HepG2 (cell line): ENCODE data around the gene ICAM3. TPM values are rescaled to one million over a fixed set of nuclear protein-coding genes. Genes with fewer than 3 reads are reported as not detected.

Source experiments
- AKAP8 ChIP-seq: sonication (generic); formaldehyde crosslinking; IDR thresholded peaks from 2 replicates; pipeline ENCODE4 v1.5.1; 2020; ENCODE audit warnings: mild to moderate bottlenecking, missing genetic modification reagents
- GZF1 ChIP-seq: sonication (generic); formaldehyde crosslinking; IDR thresholded peaks from 2 replicates; pipeline ENCODE4 v1.5.1; 2020; ENCODE audit warnings: mild to moderate bottlenecking, missing genetic modification reagents
- HOMEZ ChIP-seq: IDR thresholded peaks from 2 replicates; pipeline ENCODE4 v1.6.1; 2016; ENCODE audit warnings: low read depth
- IRF2 ChIP-seq: IDR thresholded peaks from 2 replicates; pipeline ENCODE4 v1.6.1; 2018; ENCODE audit warnings: missing genetic modification reagents, missing compliant biosample characterization
- PCBP2 ChIP-seq: fragments of 200-400 bp; formaldehyde crosslinking; optimal IDR thresholded peaks from 2 replicates; pipeline ENCODE3; 2018; ENCODE audit warnings: low read length, low read depth; ENCODE audit not compliant: poor library complexity, severe bottlenecking
- POLR2AphosphoS5 ChIP-seq: IDR thresholded peaks from 2 replicates; pipeline ENCODE4 v1.6.1; 2012; ENCODE audit warnings: low read depth, low read length
- SMAD9 ChIP-seq: sonication (generic); formaldehyde crosslinking; IDR thresholded peaks from 2 replicates; pipeline ENCODE4 v1.5.1; 2020; ENCODE audit warnings: mild to moderate bottlenecking, missing genetic modification reagents
- SP5 ChIP-seq: IDR thresholded peaks from 2 replicates; pipeline ENCODE4 v1.6.1; 2016; ENCODE audit warnings: low read depth, borderline replicate concordance
- TOPORS ChIP-seq: sonication (generic); formaldehyde crosslinking; IDR thresholded peaks from 2 replicates; pipeline ENCODE4 v1.8.0; 2023; ENCODE audit warnings: mild to moderate bottlenecking, missing genetic modification reagents
- ZBED4 ChIP-seq: sonication (generic); formaldehyde crosslinking; IDR thresholded peaks from 2 replicates; pipeline ENCODE4 v1.4.0; 2020; ENCODE audit warnings: missing genetic modification reagents, borderline replicate concordance
- ZNF30 ChIP-seq: sonication (generic); formaldehyde crosslinking; IDR thresholded peaks from 2 replicates; pipeline ENCODE4 v1.5.0; 2020; ENCODE audit warnings: mild to moderate bottlenecking, missing genetic modification reagents
- ZNF430 ChIP-seq: sonication (generic); formaldehyde crosslinking; IDR thresholded peaks from 2 replicates; pipeline ENCODE4 v1.9.0; 2021; ENCODE audit warnings: mild to moderate bottlenecking, missing genetic modification reagents
- ZNF574 ChIP-seq: sonication (generic); formaldehyde crosslinking; IDR thresholded peaks from 2 replicates; pipeline ENCODE4 v1.4.0; 2020; ENCODE audit warnings: missing genetic modification reagents
- ZNF709 ChIP-seq: sonication (generic); formaldehyde crosslinking; IDR thresholded peaks from 2 replicates; pipeline ENCODE4 v1.5.0; 2020; ENCODE audit warnings: mild to moderate bottlenecking, missing genetic modification reagents
- polyA plus RNA-seq, 8 experiments: library from polyadenylated mRNA; depleted of rRNA in 3 of 8; stranded (reverse) in 7 of 8; unstranded in 1 of 8; fragments of >200 nt; fragmentation: Illumina TruSeq in 4 of 8; extraction: Trizol in 4 of 8; gene quantifications; 2 replicates each; pipeline versions ENCODE4 v1.2.1 to v1.2.3, GENCODE V29; 2011 to 2016; ENCODE audit warnings: low read depth in 4 of 8, missing spikeins in 1 of 8, mixed read lengths in 1 of 8; ENCODE audit not compliant: insufficient read depth in 1 of 8
- total RNA-seq, 5 experiments: library from RNA; depleted of rRNA; stranded (reverse); fragments of >200 nt; fragmentation: Illumina TruSeq; extraction: Trizol; gene quantifications; 2 replicates each; pipeline ENCODE4 v1.2.3, GENCODE V29; 2016; ENCODE audit warnings: low read depth in 1 of 5
- TF ChIP-seq, protein P1 (sequence below): sonication (generic); formaldehyde crosslinking; IDR thresholded peaks from 2 replicates; pipeline ENCODE4 v1.5.0; 2020; ENCODE audit warnings: mild to moderate bottlenecking, missing genetic modification reagents
- TF ChIP-seq, protein P2 (sequence below): IDR thresholded peaks from 2 replicates; pipeline ENCODE4 v1.6.1; 2016; ENCODE audit warnings: missing compliant biosample characterization, missing genetic modification reagents, borderline replicate concordance
- TF ChIP-seq, protein P3 (sequence below): sonication (generic); formaldehyde crosslinking; IDR thresholded peaks from 2 replicates; pipeline ENCODE4 v1.5.0; 2020; ENCODE audit warnings: missing genetic modification reagents

The ICAM3 gene
- total and polyA plus RNA-seq, 2 of the 13 experiments (the other 11 are each of a cell fraction or from before 2014, with no cell fraction given), result 14.1 to 21.0 TPM

DNA sequence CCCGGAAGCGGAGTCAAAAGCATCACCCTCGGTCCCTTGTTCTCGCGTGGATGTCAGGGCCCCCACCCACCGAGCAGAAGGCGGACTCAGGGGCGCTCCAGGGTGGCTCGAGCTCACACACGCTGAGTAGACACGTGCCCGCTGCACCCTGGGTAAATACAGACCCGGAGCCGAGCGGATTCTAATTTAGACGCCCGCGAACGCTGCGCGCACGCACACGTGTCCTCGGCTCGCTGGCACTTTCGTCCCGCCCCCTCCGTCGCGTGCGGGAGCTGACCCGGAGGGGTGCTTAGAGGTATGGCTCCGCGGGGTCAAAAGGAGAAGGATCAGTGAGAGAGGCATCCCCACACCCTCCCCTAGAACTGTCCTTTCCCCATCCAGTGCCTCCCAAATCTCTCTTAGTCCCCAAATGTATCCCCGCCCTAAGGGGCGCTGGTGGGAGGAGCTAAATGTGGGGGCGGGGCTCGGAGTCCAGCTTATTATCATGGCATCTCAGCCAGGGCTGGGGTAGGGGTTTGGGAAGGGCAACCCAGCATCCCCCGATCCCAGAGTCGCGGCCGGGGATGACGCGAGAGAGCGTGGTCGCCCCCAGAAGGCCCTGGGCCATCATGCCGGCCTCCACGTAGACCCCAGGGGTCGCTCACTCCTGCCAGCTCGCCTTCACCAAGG lies 50.1 kb downstream of the ICAM3 start (continued):
- no peak for TF ChIP-seq IRF2 (CRISPR knock-in tag)
- TF ChIP-seq ZNF574 (CRISPR knock-in tag), result peak; percentile 37; the same call in 1 of the 2 replicates
- TF ChIP-seq, protein P1, sequence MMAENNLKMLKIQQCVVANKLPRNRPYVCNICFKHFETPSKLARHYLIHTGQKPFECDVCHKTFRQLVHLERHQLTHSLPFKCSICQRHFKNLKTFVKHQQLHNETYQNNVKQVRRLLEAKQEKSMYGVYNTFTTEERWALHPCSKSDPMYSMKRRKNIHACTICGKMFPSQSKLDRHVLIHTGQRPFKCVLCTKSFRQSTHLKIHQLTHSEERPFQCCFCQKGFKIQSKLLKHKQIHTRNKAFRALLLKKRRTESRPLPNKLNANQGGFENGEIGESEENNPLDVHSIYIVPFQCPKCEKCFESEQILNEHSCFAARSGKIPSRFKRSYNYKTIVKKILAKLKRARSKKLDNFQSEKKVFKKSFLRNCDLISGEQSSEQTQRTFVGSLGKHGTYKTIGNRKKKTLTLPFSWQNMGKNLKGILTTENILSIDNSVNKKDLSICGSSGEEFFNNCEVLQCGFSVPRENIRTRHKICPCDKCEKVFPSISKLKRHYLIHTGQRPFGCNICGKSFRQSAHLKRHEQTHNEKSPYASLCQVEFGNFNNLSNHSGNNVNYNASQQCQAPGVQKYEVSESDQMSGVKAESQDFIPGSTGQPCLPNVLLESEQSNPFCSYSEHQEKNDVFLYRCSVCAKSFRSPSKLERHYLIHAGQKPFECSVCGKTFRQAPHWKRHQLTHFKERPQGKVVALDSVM (CRISPR knock-in tag), result no peak
- no peak for TF ChIP-seq GZF1
- no peak for TF ChIP-seq HOMEZ (CRISPR knock-in tag)
- no peak for TF ChIP-seq SMAD9 (CRISPR knock-in tag)
- TF ChIP-seq TOPORS (CRISPR knock-in tag), result peak; percentile 28; the same call in 1 of the 2 replicates
- no peak for TF ChIP-seq ZNF430 (CRISPR knock-in tag)
- peak; percentile 47; the same call in 1 of the 2 replicates for TF ChIP-seq SP5
- no peak for TF ChIP-seq ZNF30
- TF ChIP-seq, protein P2, sequence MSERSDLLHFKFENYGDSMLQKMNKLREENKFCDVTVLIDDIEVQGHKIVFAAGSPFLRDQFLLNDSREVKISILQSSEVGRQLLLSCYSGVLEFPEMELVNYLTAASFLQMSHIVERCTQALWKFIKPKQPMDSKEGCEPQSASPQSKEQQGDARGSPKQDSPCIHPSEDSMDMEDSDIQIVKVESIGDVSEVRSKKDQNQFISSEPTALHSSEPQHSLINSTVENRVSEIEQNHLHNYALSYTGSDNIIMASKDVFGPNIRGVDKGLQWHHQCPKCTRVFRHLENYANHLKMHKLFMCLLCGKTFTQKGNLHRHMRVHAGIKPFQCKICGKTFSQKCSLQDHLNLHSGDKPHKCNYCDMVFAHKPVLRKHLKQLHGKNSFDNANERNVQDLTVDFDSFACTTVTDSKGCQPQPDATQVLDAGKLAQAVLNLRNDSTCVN, result no peak
- TF ChIP-seq ZBED4 (CRISPR knock-in tag), result no peak
- no peak for TF ChIP-seq AKAP8 (CRISPR knock-in tag)
- no peak for TF ChIP-seq PCBP2
- no peak for TF ChIP-seq POLR2AphosphoS5
- no peak for TF ChIP-seq ZNF709 (CRISPR knock-in tag)
- TF ChIP-seq, protein P3, sequence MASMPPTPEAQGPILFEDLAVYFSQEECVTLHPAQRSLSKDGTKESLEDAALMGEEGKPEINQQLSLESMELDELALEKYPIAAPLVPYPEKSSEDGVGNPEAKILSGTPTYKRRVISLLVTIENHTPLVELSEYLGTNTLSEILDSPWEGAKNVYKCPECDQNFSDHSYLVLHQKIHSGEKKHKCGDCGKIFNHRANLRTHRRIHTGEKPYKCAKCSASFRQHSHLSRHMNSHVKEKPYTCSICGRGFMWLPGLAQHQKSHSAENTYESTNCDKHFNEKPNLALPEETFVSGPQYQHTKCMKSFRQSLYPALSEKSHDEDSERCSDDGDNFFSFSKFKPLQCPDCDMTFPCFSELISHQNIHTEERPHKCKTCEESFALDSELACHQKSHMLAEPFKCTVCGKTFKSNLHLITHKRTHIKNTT (CRISPR knock-in tag), result no peak
